ENCODE data around the gene CDAN1.

CDAN1 gene

GRCh38 chr15:42674472-42674871, 62.5 kb downstream of the CDAN1 start:
- DNase-seq (ENCODE audit: low read depth in 1 of 2, low spot score in 1 of 2) = no peak
- Histone ChIP-seq H3K27ac (replicated peaks) (no peak overlapping the region), H3K4me3 (replicated peaks; ENCODE audit: insufficient read depth, low read length) (no peak overlapping the region), H3K27me3 (ENCODE audit: insufficient read depth, poor library complexity, severe bottlenecking) (no peaks in the 10 kb centered on the region)
- TF ChIP-seq CTCF (IDR thresholded peaks at IDR 0.05; ENCODE audit: insufficient read depth, low read length) (no peak), SPI1 (IDR thresholded peaks at IDR 0.05; ENCODE audit: borderline replicate concordance, low read depth) (no peak), POLR2AphosphoS5 (IDR thresholded peaks at IDR 0.05; ENCODE audit: low read depth) (no peak), REST (IDR thresholded peaks at IDR 0.05; ENCODE audit: insufficient replicate concordance, low read depth) (no peak), GABPA (IDR thresholded peaks at IDR 0.05; ENCODE audit: low read depth) (no peak)
